ENCODE results near the gene C3orf22.

C3orf22 gene

DNA sequence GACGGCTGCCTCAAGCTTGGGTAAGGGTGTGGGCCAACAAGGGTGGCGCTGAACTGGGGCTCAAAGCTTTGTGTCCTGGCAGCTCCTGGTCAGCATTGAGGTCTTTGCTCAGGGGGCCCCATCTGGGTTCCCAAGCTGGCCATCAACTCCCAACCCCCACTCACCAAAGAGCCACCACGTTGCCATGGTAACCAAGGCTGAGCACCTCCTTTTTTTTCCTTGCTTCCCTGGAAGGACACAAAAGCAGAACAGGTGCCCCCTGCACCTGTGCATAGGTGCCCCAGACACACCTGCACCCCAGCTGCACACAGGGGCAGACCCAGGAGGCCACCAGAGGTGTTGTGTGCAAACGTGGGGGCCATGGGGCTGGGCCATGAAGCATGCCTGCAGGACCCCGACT, 57.7 kb downstream of the C3orf22 start:
- H3K4me3 ChIP-seq (ENCODE audit: low read length): no peak overlapping the region
- TF ChIP-seq, protein P1, sequence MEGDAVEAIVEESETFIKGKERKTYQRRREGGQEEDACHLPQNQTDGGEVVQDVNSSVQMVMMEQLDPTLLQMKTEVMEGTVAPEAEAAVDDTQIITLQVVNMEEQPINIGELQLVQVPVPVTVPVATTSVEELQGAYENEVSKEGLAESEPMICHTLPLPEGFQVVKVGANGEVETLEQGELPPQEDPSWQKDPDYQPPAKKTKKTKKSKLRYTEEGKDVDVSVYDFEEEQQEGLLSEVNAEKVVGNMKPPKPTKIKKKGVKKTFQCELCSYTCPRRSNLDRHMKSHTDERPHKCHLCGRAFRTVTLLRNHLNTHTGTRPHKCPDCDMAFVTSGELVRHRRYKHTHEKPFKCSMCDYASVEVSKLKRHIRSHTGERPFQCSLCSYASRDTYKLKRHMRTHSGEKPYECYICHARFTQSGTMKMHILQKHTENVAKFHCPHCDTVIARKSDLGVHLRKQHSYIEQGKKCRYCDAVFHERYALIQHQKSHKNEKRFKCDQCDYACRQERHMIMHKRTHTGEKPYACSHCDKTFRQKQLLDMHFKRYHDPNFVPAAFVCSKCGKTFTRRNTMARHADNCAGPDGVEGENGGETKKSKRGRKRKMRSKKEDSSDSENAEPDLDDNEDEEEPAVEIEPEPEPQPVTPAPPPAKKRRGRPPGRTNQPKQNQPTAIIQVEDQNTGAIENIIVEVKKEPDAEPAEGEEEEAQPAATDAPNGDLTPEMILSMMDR (IDR thresholded peaks at IDR 0.05; ENCODE audit: insufficient read depth, low read depth, low read length, missing control alignments): no peak
- no peak for DNase-seq (ENCODE audit: low read depth)

- TF ChIP-seq, protein P1 (IDR thresholded peaks at IDR 0.05; ENCODE audit: insufficient read depth, low read depth, low read length, missing control alignments): no peak
- no peak overlapping the region for H3K4me3 ChIP-seq (ENCODE audit: low read length)
- DNase-seq (ENCODE audit: low read depth): no peak
These were observed 58.7 kb downstream of the C3orf22 start for GRCh38 chr3:126500016-126500415.
